HEK293 (cell line): Measurements from ENCODE around the gene TMEM81.

Experiments
- CTCF ChIA-PET: fragments of 350-600 bp; formaldehyde crosslinking; extraction: SDS; loops from one replicate; lab custom pipeline; 2021; ENCODE audit warnings: antibody characterized with exemption; lab: Yijun Ruan, JAX
- POLR2A ChIA-PET: fragments of 300-600 bp; formaldehyde crosslinking; extraction: SDS; loops from one replicate; lab custom pipeline; 2020; ENCODE audit warnings: antibody characterized with exemption, inconsistent platforms; lab: Yijun Ruan, JAX
- H3K27ac ChIP-seq: fragments of 200-500 bp; sonication (Bioruptor generic); 2 replicates; pipeline ENCODE4 v1.5.1; 2014; ENCODE audit warnings: low read depth, low read length, control low read depth, inconsistent platforms; ENCODE audit errors: extremely low read depth
- H3K36me3 ChIP-seq, 2 experiments: fragments of 200-500 bp in 1 of 2; sonication (Bioruptor generic) in 1 of 2; 1 replicate in 1 of 2; 2 replicates in 1 of 2; pipeline ENCODE4 v1.5.1; 2014 to 2017; ENCODE audit warnings: inconsistent platforms in 2 of 2, low read length in 2 of 2; ENCODE audit not compliant: control insufficient read depth in 2 of 2, insufficient read depth in 1 of 2
- H3K4me1 ChIP-seq: fragments of 200-500 bp; sonication (Bioruptor generic); 2 replicates; pipeline ENCODE4 v1.5.1; 2014; ENCODE audit warnings: mild to moderate bottlenecking, low read length, inconsistent platforms; ENCODE audit not compliant: control insufficient read depth, insufficient read depth
- H3K4me3 ChIP-seq: 2 replicates; pipeline ENCODE4 v1.5.1; 2011; ENCODE audit warnings: low read depth, mild to moderate bottlenecking, control low read depth, low read length, moderate library complexity
- H3K9me3 ChIP-seq: fragments of 200-500 bp; sonication (Bioruptor generic); 2 replicates; pipeline ENCODE4 v1.5.1; 2014; ENCODE audit warnings: low read depth, low read length, inconsistent platforms; ENCODE audit not compliant: control insufficient read depth, insufficient read depth
- MZF1 ChIP-seq: fragments of 450-650 bp; formaldehyde crosslinking; IDR thresholded peaks from 2 replicates; pipeline ENCODE4 v1.5.1; 2017; ENCODE audit warnings: missing biosample characterization, missing genetic modification characterization, borderline replicate concordance
- SETDB1 ChIP-seq: IDR thresholded peaks from one replicate; pipeline ENCODE4 v1.6.1; 2017; ENCODE audit warnings: mild to moderate bottlenecking, low read length, moderate library complexity, mixed read lengths; ENCODE audit not compliant: insufficient read length
- ZBTB1 ChIP-seq: fragments of 450-650 bp; formaldehyde crosslinking; IDR thresholded peaks from 2 replicates; pipeline ENCODE4 v1.5.1; 2016; ENCODE audit warnings: missing biosample characterization, missing genetic modification characterization
- ZBTB17 ChIP-seq: fragments of 450-650 bp; formaldehyde crosslinking; IDR thresholded peaks from 2 replicates; pipeline ENCODE4 v1.5.1; 2016; ENCODE audit warnings: missing biosample characterization, missing genetic modification characterization
- ZIC2 ChIP-seq: fragments of 450-650 bp; formaldehyde crosslinking; IDR thresholded peaks from 2 replicates; pipeline ENCODE4 v1.5.1; 2016; ENCODE audit warnings: missing biosample characterization, missing genetic modification characterization
- ZNF248 ChIP-seq: fragments of 450-650 bp; formaldehyde crosslinking; IDR thresholded peaks from 2 replicates; pipeline ENCODE4 v1.5.1; 2017; ENCODE audit warnings: missing biosample characterization, missing genetic modification characterization
- ZNF292 ChIP-seq: fragments of 450-650 bp; formaldehyde crosslinking; IDR thresholded peaks from 2 replicates; pipeline ENCODE4 v1.5.1; 2016; ENCODE audit warnings: low read depth, missing biosample characterization, missing genetic modification characterization, borderline replicate concordance
- ZNF416 ChIP-seq: fragments of 450-650 bp; formaldehyde crosslinking; IDR thresholded peaks from 2 replicates; pipeline ENCODE4 v1.5.1; 2016; ENCODE audit warnings: missing biosample characterization, missing genetic modification characterization
- ZNF426 ChIP-seq: fragments of 450-650 bp; formaldehyde crosslinking; IDR thresholded peaks from 2 replicates; pipeline ENCODE4 v1.5.1; 2017; ENCODE audit warnings: missing biosample characterization, missing genetic modification characterization, mild to moderate bottlenecking, inconsistent platforms, moderate library complexity
- ZNF433 ChIP-seq: fragments of 450-650 bp; formaldehyde crosslinking; IDR thresholded peaks from 2 replicates; pipeline ENCODE4 v1.5.1; 2016; ENCODE audit warnings: missing biosample characterization, missing genetic modification characterization, low read depth
- ZNF514 ChIP-seq: fragments of 450-650 bp; formaldehyde crosslinking; IDR thresholded peaks from 2 replicates; pipeline ENCODE4 v1.5.1; 2016; ENCODE audit warnings: missing biosample characterization, missing genetic modification characterization
- ZNF548 ChIP-seq: fragments of 450-650 bp; formaldehyde crosslinking; IDR thresholded peaks from 2 replicates; pipeline ENCODE4 v1.5.1; 2016; ENCODE audit warnings: missing biosample characterization, missing genetic modification characterization
- ZNF571 ChIP-seq: fragments of 450-650 bp; formaldehyde crosslinking; IDR thresholded peaks from 2 replicates; pipeline ENCODE4 v1.5.0; 2017; ENCODE audit warnings: missing biosample characterization, missing genetic modification characterization
- ZNF600 ChIP-seq: fragments of 450-650 bp; formaldehyde crosslinking; IDR thresholded peaks from 2 replicates; pipeline ENCODE4 v1.5.1; 2016; ENCODE audit warnings: missing biosample characterization, missing genetic modification characterization
- ZNF624 ChIP-seq: fragments of 450-650 bp; formaldehyde crosslinking; IDR thresholded peaks from 2 replicates; pipeline ENCODE4 v1.5.1; 2017; ENCODE audit warnings: missing biosample characterization, missing genetic modification characterization
- ZNF658 ChIP-seq: fragments of 450-650 bp; formaldehyde crosslinking; IDR thresholded peaks from 2 replicates; pipeline ENCODE4; 2016; ENCODE audit warnings: missing biosample characterization, missing genetic modification characterization
- ZNF670 ChIP-seq: fragments of 450-650 bp; formaldehyde crosslinking; IDR thresholded peaks from 2 replicates; pipeline ENCODE4 v1.5.1; 2016; ENCODE audit warnings: missing biosample characterization, missing genetic modification characterization, low read depth
- ZNF747 ChIP-seq: fragments of 450-650 bp; formaldehyde crosslinking; IDR thresholded peaks from 2 replicates; pipeline ENCODE4 v1.5.1; 2016; ENCODE audit warnings: missing biosample characterization, missing genetic modification characterization
- ZNF76 ChIP-seq: fragments of 450-650 bp; formaldehyde crosslinking; IDR thresholded peaks from 2 replicates; pipeline ENCODE4; 2016; ENCODE audit warnings: low read depth, missing biosample characterization, missing genetic modification characterization, borderline replicate concordance
- ZNF785 ChIP-seq: fragments of 450-650 bp; formaldehyde crosslinking; IDR thresholded peaks from 2 replicates; pipeline ENCODE4 v1.5.1; 2016; ENCODE audit warnings: missing biosample characterization, missing genetic modification characterization
- ZNF791 ChIP-seq: fragments of 450-650 bp; formaldehyde crosslinking; IDR thresholded peaks from 2 replicates; pipeline ENCODE4 v1.5.1; 2016; ENCODE audit warnings: missing biosample characterization, missing genetic modification characterization
- TF ChIP-seq, protein P1 (sequence below): fragments of 450-650 bp; formaldehyde crosslinking; IDR thresholded peaks from 2 replicates; pipeline ENCODE4 v1.5.1; 2016; ENCODE audit warnings: missing biosample characterization, missing genetic modification characterization
- TF ChIP-seq, protein P2 (sequence below): fragments of 450-650 bp; formaldehyde crosslinking; IDR thresholded peaks from 2 replicates; pipeline ENCODE4 v1.5.1; 2016; ENCODE audit warnings: missing biosample characterization, missing genetic modification characterization
- TF ChIP-seq, protein P3 (sequence below): fragments of 450-650 bp; formaldehyde crosslinking; IDR thresholded peaks from 2 replicates; pipeline ENCODE4 v1.5.1; 2016; ENCODE audit warnings: missing biosample characterization, missing genetic modification characterization, low read depth

TMEM81 gene, protein sequence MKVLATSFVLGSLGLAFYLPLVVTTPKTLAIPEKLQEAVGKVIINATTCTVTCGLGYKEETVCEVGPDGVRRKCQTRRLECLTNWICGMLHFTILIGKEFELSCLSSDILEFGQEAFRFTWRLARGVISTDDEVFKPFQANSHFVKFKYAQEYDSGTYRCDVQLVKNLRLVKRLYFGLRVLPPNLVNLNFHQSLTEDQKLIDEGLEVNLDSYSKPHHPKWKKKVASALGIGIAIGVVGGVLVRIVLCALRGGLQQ

DNA sequence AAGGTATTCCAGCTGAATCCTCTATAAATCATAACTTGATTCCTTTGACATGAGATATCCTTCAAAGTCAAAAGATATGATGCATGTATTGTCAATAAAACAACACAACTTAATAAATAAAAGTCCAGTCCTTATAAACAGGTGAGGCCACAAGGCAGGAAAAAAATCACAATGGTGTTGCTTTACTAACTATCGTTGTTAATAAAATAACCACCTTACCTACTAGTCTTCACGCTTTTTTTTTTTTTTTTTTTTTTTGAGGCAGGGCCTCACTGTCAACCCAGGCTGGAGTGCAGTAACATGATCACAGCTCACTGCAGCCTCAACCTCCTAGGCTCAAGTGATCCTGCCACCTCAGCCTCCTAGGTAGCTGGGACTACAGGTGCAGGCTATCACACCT is at the start of gene TMEM81:
TMEM81 (minus strand) TSS at position 101 of the 400 bp plus-strand sequence. CDS start 140 bp downstream, outside the sequence.
- Histone ChIP-seq H3K9me3 (no peaks in the 10 kb centered on the region), H3K27ac (no peak within 1 kb of the TSS), H3K36me3 (peaks cover 16 to 53% of the 10 kb centered on the region in 2 experiments), H3K4me1 (no peaks in the 10 kb centered on the region), H3K4me3 (no peak within 1 kb of the TSS)
- POLR2A ChIA-PET: no interaction called here
- CTCF ChIA-PET: interaction anchor here (0.7 to 2.7 kb wide), 2 partner anchors 23 to 216 kb away, joined by 3 to 12 read pairs; no protein-coding TSS in a partner anchor
- no peak for TF ChIP-seq ZBTB1 (tag by site-specific recombination)
- no peak for TF ChIP-seq ZNF248 (tag by site-specific recombination)

DNA sequence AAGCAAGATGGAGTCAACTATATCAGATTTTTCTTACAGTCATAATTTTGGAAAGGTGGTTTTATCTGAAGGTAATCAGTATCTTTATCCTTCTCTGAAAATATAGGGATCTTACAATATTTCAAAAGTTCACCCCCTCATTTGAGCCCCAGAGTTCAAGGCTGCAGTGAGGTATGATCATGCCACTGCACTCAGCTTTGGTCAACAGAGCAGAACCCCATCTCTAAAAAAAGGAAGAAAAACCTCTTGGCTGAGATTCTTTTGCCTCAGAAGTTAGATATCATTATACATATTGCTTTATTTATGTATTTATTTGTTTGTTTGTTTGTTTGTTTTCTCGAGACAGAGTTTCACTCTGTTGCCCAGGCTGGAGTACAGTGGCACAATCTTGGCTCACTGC is 49.0 kb upstream of the TMEM81 start:
- no peaks in the 10 kb centered on the region for H3K4me1 ChIP-seq
- no peak for TF ChIP-seq ZNF416 (tag by site-specific recombination)
- no peak for TF ChIP-seq MZF1
- no peak for TF ChIP-seq ZNF571 (tag by site-specific recombination)
- TF ChIP-seq, protein P1, sequence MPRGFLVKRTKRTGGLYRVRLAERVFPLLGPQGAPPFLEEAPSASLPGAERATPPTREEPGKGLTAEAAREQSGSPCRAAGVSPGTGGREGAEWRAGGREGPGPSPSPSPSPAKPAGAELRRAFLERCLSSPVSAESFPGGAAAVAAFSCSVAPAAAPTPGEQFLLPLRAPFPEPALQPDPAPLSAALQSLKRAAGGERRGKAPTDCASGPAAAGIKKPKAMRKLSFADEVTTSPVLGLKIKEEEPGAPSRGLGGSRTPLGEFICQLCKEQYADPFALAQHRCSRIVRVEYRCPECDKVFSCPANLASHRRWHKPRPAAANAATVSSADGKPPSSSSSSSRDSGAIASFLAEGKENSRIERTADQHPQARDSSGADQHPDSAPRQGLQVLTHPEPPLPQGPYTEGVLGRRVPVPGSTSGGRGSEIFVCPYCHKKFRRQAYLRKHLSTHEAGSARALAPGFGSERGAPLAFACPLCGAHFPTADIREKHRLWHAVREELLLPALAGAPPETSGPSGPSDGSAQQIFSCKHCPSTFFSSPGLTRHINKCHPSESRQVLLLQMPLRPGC (tag by site-specific recombination): no peak
- TF ChIP-seq ZNF785: no peak
- no peak for TF ChIP-seq ZNF292
- TF ChIP-seq ZNF426 (tag by site-specific recombination): no peak
- no peak for TF ChIP-seq ZBTB17 (tag by site-specific recombination)
- no peak for TF ChIP-seq ZIC2 (tag by site-specific recombination)
- TF ChIP-seq, protein P2, sequence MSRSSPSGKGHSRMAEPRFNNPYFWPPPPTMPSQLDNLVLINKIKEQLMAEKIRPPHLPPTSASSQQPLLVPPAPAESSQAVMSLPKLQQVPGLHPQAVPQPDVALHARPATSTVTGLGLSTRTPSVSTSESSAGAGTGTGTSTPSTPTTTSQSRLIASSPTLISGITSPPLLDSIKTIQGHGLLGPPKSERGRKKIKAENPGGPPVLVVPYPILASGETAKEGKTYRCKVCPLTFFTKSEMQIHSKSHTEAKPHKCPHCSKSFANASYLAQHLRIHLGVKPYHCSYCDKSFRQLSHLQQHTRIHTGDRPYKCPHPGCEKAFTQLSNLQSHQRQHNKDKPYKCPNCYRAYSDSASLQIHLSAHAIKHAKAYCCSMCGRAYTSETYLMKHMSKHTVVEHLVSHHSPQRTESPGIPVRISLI (tag by site-specific recombination): no peak
- H3K4me3 ChIP-seq: no peak overlapping the region
- ChIA-PET POLR2A (no interaction called here), CTCF (interaction anchor here (1.3 to 2.2 kb wide), 3 partner anchors 8 to 123 kb away, joined by 3 to 7 read pairs (median 5); no protein-coding TSS in a partner anchor)
- H3K9me3 ChIP-seq: no peaks in the 10 kb centered on the region
- H3K27ac ChIP-seq: no peak overlapping the region
- H3K36me3 ChIP-seq: no peaks in the 10 kb centered on the region; a peak in 1 of 3 replicates

DNA sequence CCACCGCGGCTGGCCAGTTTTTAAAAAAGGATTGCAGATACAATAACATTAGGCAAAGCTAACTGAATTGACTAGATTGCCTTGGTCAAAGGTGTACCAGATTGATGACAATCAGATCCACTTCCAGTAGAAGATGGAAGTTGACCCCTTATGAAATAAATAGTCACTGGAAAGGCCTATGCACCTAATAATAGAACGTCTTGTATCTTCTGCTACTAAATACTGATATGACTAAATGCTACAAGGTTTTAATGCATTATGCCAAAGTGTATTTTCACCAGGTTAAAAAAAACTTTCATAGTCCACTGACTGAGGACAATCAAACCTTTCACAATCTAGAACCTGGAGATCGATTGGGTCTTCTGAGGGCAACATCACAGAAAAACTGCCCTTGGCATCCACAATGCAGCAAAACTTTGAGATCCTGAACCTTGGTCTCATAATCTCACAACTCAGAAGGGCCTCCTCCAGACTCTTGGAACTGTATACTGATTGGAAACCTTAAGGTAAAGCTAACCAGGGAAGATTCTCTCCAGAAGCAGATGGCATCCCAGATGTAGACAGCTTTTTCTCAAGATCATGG is 45.3 kb upstream of the TMEM81 start:
- ChIA-PET POLR2A (no interaction called here), CTCF (interaction anchor here (0.7 to 1.6 kb wide), 3 partner anchors 11 to 100 kb away, joined by 5 to 6 read pairs (median 5); no protein-coding TSS in a partner anchor)
- Histone ChIP-seq H3K4me3 (no peak overlapping the region), H3K9me3 (no peaks in the 10 kb centered on the region), H3K36me3 (no peaks in the 10 kb centered on the region), H3K4me1 (no peaks in the 10 kb centered on the region), H3K27ac (no peak overlapping the region)
- TF ChIP-seq, protein P3, sequence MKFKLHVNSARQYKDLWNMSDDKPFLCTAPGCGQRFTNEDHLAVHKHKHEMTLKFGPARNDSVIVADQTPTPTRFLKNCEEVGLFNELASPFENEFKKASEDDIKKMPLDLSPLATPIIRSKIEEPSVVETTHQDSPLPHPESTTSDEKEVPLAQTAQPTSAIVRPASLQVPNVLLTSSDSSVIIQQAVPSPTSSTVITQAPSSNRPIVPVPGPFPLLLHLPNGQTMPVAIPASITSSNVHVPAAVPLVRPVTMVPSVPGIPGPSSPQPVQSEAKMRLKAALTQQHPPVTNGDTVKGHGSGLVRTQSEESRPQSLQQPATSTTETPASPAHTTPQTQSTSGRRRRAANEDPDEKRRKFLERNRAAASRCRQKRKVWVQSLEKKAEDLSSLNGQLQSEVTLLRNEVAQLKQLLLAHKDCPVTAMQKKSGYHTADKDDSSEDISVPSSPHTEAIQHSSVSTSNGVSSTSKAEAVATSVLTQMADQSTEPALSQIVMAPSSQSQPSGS (tag by site-specific recombination): no peak
- no peak for TF ChIP-seq ZNF600 (tag by site-specific recombination)
- no peak for TF ChIP-seq ZNF433 (tag by site-specific recombination)
- TF ChIP-seq ZNF658 (tag by site-specific recombination): no peak
- no peak for TF ChIP-seq ZNF670 (tag by site-specific recombination)
- TF ChIP-seq ZNF624 (tag by site-specific recombination): no peak
- no peak for TF ChIP-seq ZNF791 (tag by site-specific recombination)
- no peak for TF ChIP-seq SETDB1
- no peak for TF ChIP-seq ZNF747 (tag by site-specific recombination)
- no peak for TF ChIP-seq ZNF76 (tag by site-specific recombination)
- TF ChIP-seq ZNF548 (tag by site-specific recombination): no peak
- TF ChIP-seq ZNF514 (tag by site-specific recombination): no peak
